HS-5 (cell line): Measurements from ENCODE around the gene CCDC74B.
"Not testable (repeated sequence)": the region's sequence is repeated elsewhere in the genome, so short reads cannot be mapped to it uniquely, and the experiment has no call there.

Experiments used
- DNase-seq: peaks from one replicate; pipeline ENCODE4 v3.0.0-alpha.2; 2012; ENCODE audit warnings: low read depth

CCDC74B gene

GRCh38 chr2:130166611-130167010 lies 21.7 kb upstream of the CCDC74B start:
- not testable (repeated sequence) for DNase-seq

GRCh38 chr2:130165293-130166016 lies 20.5 kb upstream of the CCDC74B start:
- no peak for DNase-seq

GRCh38 chr2:130162968-130163367 lies 18.1 kb upstream of the CCDC74B start:
- no peak for DNase-seq

- DNase-seq = not testable (repeated sequence)
These were observed 17.6 kb upstream of the CCDC74B start for GRCh38 chr2:130162486-130162885.

GRCh38 chr2:130160838-130161705 lies 16.2 kb upstream of the CCDC74B start:
- not testable (repeated sequence) for DNase-seq

- no peak for DNase-seq
These were observed 15.2 kb upstream of the CCDC74B start for GRCh38 chr2:130160131-130160530.

GRCh38 chr2:130159376-130159775 lies 14.5 kb upstream of the CCDC74B start:
- not testable (repeated sequence) for DNase-seq

GRCh38 chr2:130158631-130159030 lies 13.7 kb upstream of the CCDC74B start:
- no peak for DNase-seq

GRCh38 chr2:130157825-130158514 lies 13.1 kb upstream of the CCDC74B start:
- not testable (repeated sequence) for DNase-seq

- not testable (repeated sequence) for DNase-seq
These were observed 12.4 kb upstream of the CCDC74B start for GRCh38 chr2:130157354-130157753.

- no peak for DNase-seq
These were observed 11.7 kb upstream of the CCDC74B start for GRCh38 chr2:130156624-130157004.

GRCh38 chr2:130155956-130156623 lies 11.2 kb upstream of the CCDC74B start:
- DNase-seq = not testable (repeated sequence)

GRCh38 chr2:130154773-130155765 lies 10.2 kb upstream of the CCDC74B start:
- DNase-seq = no peak

GRCh38 chr2:130154423-130154770 lies 9.5 kb upstream of the CCDC74B start:
- not testable (repeated sequence) for DNase-seq

- DNase-seq = not testable (repeated sequence)
These were observed 9.0 kb upstream of the CCDC74B start for GRCh38 chr2:130153721-130154422.

- DNase-seq = no peak
These were observed 8.1 kb upstream of the CCDC74B start for GRCh38 chr2:130152816-130153595.

GRCh38 chr2:130152136-130152815 lies 7.4 kb upstream of the CCDC74B start:
- not testable (repeated sequence) for DNase-seq

- not testable (repeated sequence) for DNase-seq
These were observed 6.2 kb upstream of the CCDC74B start for GRCh38 chr2:130151145-130151512.
